Neural cell (in vitro differentiated cells): ENCODE measurements around the gene SMG9. TPM values are rescaled to one million over a fixed set of nuclear protein-coding genes. Genes with fewer than 3 reads are reported as not detected.

ENCODE experiments used
- H2AFZ ChIP-seq: fragments of 200-600, 300-800 bp; sonication (generic), shearing (Covaris generic); 2 replicates; pipeline ENCODE4 v1.6.0; 2014; ENCODE audit warnings: low read depth, mild to moderate bottlenecking, antibody characterized with exemption, low read length, moderate library complexity
- H3F3A ChIP-seq: fragments of 200-600 bp; shearing (Covaris generic); 2 replicates; pipeline ENCODE4 v1.6.1; 2016; ENCODE audit warnings: mild to moderate bottlenecking, moderate library complexity, mixed read lengths, antibody characterized with exemption, low read length; ENCODE audit not compliant: insufficient read depth, poor library complexity, severe bottlenecking
- H3K27ac ChIP-seq: fragments of 200-600, 300-800 bp; sonication (generic), shearing (Covaris generic); 2 replicates; pipeline ENCODE4 v1.5.1; 2014; ENCODE audit warnings: mild to moderate bottlenecking, low read length, moderate library complexity
- H3K27me3 ChIP-seq: fragments of 300-800, 200-600 bp; sonication (generic), shearing (Covaris generic); 2 replicates; pipeline ENCODE4 v1.6.0; 2014; ENCODE audit warnings: mild to moderate bottlenecking, low read depth, low read length, moderate library complexity; ENCODE audit not compliant: insufficient read depth
- H3K36me3 ChIP-seq: fragments of 300-800, 200-600 bp; sonication (generic), shearing (Covaris generic); 2 replicates; pipeline ENCODE4 v1.5.1; 2014; ENCODE audit warnings: mild to moderate bottlenecking, antibody characterized with exemption, low read length, moderate library complexity; ENCODE audit not compliant: insufficient read depth
- H3K4me2 ChIP-seq: fragments of 300-800, 200-600 bp; sonication (generic), shearing (Covaris generic); 2 replicates; pipeline ENCODE4 v1.6.0; 2014; ENCODE audit warnings: mild to moderate bottlenecking, low read length
- H3K4me3 ChIP-seq: fragments of 300-800, 200-600 bp; sonication (generic), shearing (Covaris generic); 2 replicates; pipeline ENCODE4 v1.5.1; 2014; ENCODE audit warnings: mild to moderate bottlenecking, low read length, moderate library complexity
- H3K79me2 ChIP-seq: fragments of 200-600 bp; shearing (Covaris generic); replicated peaks from 2 replicates; pipeline ENCODE4 v1.6.0; 2014; ENCODE audit warnings: mild to moderate bottlenecking, low read length, moderate library complexity; ENCODE audit not compliant: insufficient read depth
- H3K9ac ChIP-seq: fragments of 300-800, 200-600 bp; sonication (generic), shearing (Covaris generic); 2 replicates; pipeline ENCODE4 v1.6.1; 2016; ENCODE audit warnings: mild to moderate bottlenecking, low read length, mixed read lengths
- H3K9me2 ChIP-seq: fragments of 200-600 bp; shearing (Covaris generic); 2 replicates; pipeline ENCODE4 v1.6.1; 2016; ENCODE audit warnings: mild to moderate bottlenecking, low read length, mixed read lengths; ENCODE audit not compliant: insufficient read depth
- H3K9me3 ChIP-seq: fragments of 200-600, 300-800 bp; sonication (generic), shearing (Covaris generic); 2 replicates; pipeline ENCODE4 v1.6.1; 2016; ENCODE audit warnings: mild to moderate bottlenecking, mixed run types, low read length, moderate library complexity, mixed read lengths
- H4K20me1 ChIP-seq: fragments of 200-600 bp; shearing (Covaris generic); 2 replicates; pipeline ENCODE4 v1.6.1; 2016; ENCODE audit warnings: mild to moderate bottlenecking, mixed run types; ENCODE audit not compliant: insufficient read depth
- CTCF ChIP-seq: fragments of 450-650 bp; IDR thresholded peaks from 2 replicates; pipeline ENCODE4 v1.5.1; 2014; ENCODE audit warnings: antibody characterized with exemption, mild to moderate bottlenecking, moderate library complexity; ENCODE audit not compliant: poor library complexity, severe bottlenecking
- EP300 ChIP-seq: fragments of 450-650 bp; conservative IDR thresholded peaks from 2 replicates; pipeline ENCODE4 v1.6.1; 2014; ENCODE audit warnings: antibody characterized with exemption, mild to moderate bottlenecking, moderate library complexity; ENCODE audit not compliant: poor library complexity, severe bottlenecking
- EZH2 ChIP-seq: fragments of 200-600, 300-800 bp; shearing (Covaris generic), sonication (generic); IDR thresholded peaks from 2 replicates; pipeline ENCODE4 v1.6.1; 2014; ENCODE audit warnings: antibody characterized with exemption, low read length, borderline replicate concordance, mild to moderate bottlenecking; ENCODE audit not compliant: insufficient read depth, poor library complexity, severe bottlenecking
- MXI1 ChIP-seq: fragments of 450-650 bp; conservative IDR thresholded peaks from 2 replicates; pipeline ENCODE4 v1.6.1; 2014; ENCODE audit warnings: antibody characterized with exemption, mild to moderate bottlenecking; ENCODE audit not compliant: poor library complexity, severe bottlenecking
- POLR2AphosphoS5 ChIP-seq: IDR thresholded peaks from 2 replicates; pipeline ENCODE4 v1.6.1; 2012
- RAD21 ChIP-seq: fragments of 450-650 bp; conservative IDR thresholded peaks from 2 replicates; pipeline ENCODE4 v1.6.1; 2014; ENCODE audit warnings: antibody characterized with exemption, mild to moderate bottlenecking, moderate library complexity
- REST ChIP-seq: IDR thresholded peaks from 2 replicates; pipeline ENCODE4 v1.6.1; 2012; ENCODE audit warnings: borderline replicate concordance
- SMC3 ChIP-seq: fragments of 450-650 bp; conservative IDR thresholded peaks from 2 replicates; pipeline ENCODE4 v1.6.1; 2014; ENCODE audit warnings: antibody characterized with exemption, mild to moderate bottlenecking, moderate library complexity; ENCODE audit not compliant: poor library complexity
- TAF1 ChIP-seq: IDR thresholded peaks from 2 replicates; pipeline ENCODE4 v1.6.1; 2012; ENCODE audit warnings: low read depth
- polyA plus RNA-seq: library from polyadenylated mRNA; depleted of rRNA; stranded (reverse); fragments of >200 nt; gene quantifications from 2 replicates; pipeline ENCODE4 v1.2.3, GENCODE V29; 2014

SMG9 gene
- polyA plus RNA-seq, 1 donor from 2014 or later = 33.0 TPM

GRCh38 chr19:43681821-43682220 is 72.9 kb downstream of the SMG9 start:
- TF ChIP-seq POLR2AphosphoS5 (no peak), REST (no peak), TAF1 (no peak), EZH2 (no peak), EP300 (no peak), MXI1 (no peak), RAD21 (no peak), CTCF (no peak), SMC3 (no peak)
- Histone ChIP-seq H3K27ac (no peak overlapping the region), H3K36me3 (no peaks in the 10 kb centered on the region), H3K27me3 (no peaks in the 10 kb centered on the region), H3K4me3 (no peak overlapping the region), H3K9ac (no peak overlapping the region), H2AFZ (no peak overlapping the region), H3K9me2 (no peaks in the 10 kb centered on the region), H3K79me2 (no peaks in the 10 kb centered on the region), H3K4me2 (no peak overlapping the region), H3F3A (no peaks in the 10 kb centered on the region), H3K9me3 (no peaks in the 10 kb centered on the region), H4K20me1 (no peaks in the 10 kb centered on the region)

- Histone ChIP-seq H3K36me3 (no peaks in the 10 kb centered on the region), H3K4me3 (no peak overlapping the region), H2AFZ (no peak overlapping the region), H3K9me3 (no peaks in the 10 kb centered on the region), H3K79me2 (no peaks in the 10 kb centered on the region), H3F3A (no peaks in the 10 kb centered on the region), H3K27ac (no peak overlapping the region), H3K9me2 (no peaks in the 10 kb centered on the region), H3K4me2 (no peak overlapping the region), H4K20me1 (no peaks in the 10 kb centered on the region), H3K9ac (no peak overlapping the region), H3K27me3 (no peaks in the 10 kb centered on the region)
- TF ChIP-seq EZH2 = no peak
- TF ChIP-seq TAF1 = no peak
- TF ChIP-seq CTCF = no peak
- no peak for TF ChIP-seq EP300
- TF ChIP-seq SMC3 = no peak
- TF ChIP-seq MXI1 = no peak
- no peak for TF ChIP-seq REST
- no peak for TF ChIP-seq POLR2AphosphoS5
- no peak for TF ChIP-seq RAD21
Measured at GRCh38 chr19:43678512-43679261, 76.1 kb downstream of the SMG9 start.
